ENCODE results near the gene PGGHG.
"Not testable (repeated sequence)": the region's sequence is repeated elsewhere in the genome, so short reads cannot be mapped to it uniquely, and the experiment has no call there.

PGGHG gene

DNA sequence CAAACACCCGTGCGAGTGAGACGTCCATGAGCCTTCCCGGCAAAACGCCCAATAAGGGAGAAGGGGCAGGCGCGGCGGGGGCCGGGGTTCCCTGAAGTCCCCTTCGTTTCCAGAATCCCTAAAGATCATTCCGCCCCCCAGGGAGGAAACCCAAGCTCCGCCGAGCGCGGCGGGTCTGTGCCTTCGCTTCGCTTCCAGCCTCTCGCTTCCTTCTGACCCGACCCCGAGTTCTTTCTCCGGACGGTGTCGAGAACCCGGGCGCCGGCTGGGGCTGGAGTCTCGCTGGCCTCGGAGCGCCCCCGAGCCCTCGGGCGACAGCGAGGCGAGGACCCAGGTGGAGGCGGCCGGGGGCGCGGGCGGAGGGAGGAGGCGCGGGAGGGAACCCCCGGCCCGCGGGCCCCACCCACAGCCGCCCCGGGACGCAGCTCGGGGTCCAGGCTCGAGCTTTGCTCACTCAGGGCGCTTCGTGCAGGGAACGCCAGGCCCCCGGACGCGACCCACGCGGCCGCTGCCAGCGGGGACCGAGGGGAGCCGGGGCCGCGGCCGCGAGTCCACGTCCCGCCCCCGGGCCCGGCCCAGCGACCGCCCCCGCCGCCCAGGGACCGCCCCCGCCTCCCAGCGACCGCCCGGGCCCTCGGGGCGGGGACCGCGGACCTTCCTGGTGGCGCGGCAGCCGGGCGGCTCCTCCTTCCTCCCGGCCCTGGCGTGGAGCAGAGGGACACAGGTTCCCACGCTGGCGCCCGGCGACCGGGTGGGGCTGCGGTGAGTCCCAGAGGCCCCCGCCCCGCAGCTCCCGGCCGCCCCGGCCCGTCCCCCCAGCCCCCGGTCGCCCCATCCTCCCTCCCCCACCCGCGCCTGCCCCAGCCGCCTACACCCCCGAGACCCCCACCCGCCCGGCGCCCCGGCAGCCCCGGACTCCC, at the start of gene PGGHG:
Gene PGGHG, plus strand, starts transcription at position 649 of the 920 bp plus-strand sequence. CDS start 691 bp downstream, outside the sequence.
- no peak for FAIRE-seq

DNA sequence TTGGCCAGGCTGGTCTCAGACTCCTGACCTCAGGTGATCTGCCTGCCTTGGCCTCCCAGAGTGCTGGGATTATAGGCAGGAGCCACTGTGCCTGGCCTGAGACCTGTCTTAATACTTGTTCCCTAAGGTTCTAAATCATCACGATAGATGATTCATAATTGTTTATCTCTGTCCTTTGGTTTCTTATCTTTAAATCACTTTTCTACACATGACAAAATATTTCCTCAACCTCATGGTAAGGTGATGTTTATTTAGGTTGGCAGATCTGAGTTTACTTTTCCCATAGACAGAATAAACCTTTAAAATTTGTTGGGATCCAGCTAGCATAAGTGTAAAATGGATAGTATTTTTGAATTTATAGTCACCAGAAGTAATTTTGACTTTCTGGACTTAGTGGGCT, 48.6 kb upstream of the PGGHG start:
- FAIRE-seq, result no peak

DNA sequence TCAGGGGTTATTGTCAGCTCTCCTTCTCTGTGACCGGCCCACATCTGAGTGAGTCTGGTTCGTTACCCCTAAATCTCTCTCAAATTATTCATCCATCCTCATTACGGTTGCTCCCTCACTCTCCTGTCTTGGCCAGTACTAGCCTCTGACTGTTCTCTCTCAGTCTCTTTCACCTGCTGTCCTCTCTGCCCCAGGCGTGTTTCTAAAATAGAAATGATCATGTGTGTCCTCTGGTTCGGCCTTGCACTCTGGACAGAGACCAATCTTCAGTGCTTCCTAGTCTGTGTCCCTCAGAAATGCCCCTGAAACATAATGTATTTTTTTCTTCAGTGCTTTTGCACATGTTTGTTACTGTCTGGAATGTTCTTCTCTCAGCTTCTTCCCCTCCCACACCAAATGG, 47.3 kb upstream of the PGGHG start:
- FAIRE-seq, result no peak

DNA sequence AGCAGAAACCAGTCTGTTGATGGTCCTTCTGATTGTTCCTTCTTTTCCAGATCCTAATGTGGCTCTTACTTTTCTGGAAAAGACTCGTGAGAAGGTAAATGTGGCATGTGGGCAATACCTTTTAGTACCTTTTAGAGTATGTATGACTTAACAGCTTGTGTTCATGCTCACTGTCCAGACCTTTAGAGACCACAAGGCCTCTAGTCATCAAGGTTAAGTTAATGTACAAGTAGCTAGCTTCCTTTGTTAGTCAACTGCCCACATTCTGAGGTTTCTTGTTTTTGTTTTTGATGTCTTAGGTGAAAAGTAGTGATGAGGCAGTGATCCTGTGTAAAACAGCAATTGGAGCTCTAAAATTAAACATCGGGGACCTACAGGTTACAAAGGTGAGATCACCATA, 44.5 kb upstream of the PGGHG start:
- no peak for FAIRE-seq

DNA sequence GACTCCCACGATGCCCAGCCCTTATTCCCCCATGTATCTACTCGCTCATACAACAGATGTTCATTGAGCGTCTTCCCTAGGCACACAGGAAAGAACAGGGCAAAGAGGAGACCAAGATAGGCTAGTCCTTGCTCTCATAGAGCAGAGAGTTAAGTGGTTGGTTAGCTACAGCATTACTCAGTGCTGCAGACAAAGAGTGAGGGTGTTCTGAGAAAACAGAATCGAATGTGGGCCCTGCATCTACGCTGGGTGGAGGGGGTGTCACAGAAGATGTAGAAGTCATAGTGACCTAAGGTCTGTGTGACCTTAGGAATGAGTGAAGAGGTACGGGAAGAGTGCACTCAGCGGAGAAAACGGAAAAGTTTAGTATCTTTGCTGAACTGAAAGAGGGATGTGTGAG, 39.9 kb upstream of the PGGHG start:
- no peak for FAIRE-seq

DNA sequence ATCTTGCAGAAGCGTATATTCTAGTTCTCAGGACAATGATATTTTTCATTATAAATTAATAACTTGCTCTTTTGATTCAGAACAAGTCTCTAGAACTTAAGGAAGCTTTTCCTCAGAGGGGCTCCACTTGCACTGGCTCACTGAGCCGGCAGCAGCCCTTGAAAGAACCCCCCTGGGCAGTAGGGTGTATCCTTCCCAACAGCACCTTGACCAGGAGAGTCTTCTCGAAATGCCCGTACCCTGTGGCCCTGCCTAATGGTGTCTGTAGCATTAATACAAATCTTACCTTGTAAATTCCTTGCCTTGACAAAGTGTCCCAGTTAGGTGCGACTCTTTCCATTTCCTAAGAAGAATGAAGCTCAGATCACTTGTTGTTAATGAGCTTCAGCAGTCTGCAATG, 38.7 kb upstream of the PGGHG start:
- FAIRE-seq, result no peak

DNA sequence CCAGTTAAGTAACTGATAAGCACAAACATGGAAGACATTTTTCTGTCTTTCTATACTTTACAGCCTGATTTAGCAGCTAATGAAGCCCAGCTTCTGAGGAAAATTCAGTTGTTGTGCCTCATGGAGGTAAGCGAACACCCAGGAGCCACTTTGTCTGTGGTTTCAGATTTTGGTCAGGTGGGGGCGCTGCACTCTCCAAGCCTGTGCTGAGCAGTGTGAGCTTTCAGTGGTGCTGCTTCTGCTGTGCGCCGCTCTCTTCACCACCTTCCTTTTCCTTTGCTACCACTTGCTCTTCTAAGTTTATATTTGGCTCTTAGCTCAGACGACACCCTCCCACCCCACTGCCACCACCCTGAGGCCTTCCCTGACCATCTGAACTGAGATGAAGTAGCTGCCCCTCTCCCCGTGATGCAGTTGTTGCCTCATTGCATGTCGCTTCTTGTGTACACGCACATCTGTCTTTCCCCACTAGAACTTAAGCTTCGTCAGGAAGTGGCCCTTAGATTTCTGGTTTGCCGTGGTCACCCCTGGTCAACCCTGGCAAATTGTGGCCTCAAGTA, 38.1 kb upstream of the PGGHG start:
- no peak for FAIRE-seq

DNA sequence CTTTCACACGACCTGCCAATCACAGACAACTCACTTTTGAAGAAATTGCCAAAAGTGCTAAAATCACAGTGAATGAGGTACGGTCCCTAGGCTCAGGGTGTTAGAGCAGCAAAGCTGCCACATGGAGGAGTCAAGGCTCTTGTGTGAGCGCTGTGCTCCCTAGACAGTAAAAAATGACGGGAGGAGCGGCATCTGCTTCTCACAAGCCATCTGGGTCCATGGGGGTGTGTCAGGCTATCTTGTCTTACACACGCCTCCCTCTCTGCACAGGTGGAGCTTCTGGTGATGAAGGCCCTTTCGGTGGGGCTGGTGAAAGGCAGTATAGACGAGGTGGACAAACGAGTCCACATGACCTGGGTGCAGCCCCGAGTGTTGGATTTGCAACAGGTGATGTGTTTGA, 37.4 kb upstream of the PGGHG start:
- FAIRE-seq, result no peak

DNA sequence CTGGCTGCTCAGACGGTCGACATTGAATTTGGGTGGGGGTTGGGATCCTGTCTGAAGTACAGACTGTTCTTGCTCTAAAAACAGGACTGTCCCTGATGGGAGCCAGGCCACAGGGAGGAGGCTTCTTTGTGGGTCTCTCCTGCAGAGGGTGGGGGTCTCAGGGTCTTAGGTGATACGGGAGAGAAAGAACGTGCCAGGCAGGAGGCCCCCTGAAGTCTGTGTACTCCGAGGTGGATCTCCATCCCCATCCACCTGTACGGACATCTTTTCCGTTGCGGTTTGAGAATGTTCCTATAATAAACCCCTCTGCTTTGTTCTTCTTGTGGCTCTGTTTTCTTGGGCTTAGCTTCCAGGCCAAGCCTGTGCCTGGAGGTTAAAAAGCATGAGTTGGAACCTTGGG, 36.3 kb upstream of the PGGHG start:
- no peak for FAIRE-seq

DNA sequence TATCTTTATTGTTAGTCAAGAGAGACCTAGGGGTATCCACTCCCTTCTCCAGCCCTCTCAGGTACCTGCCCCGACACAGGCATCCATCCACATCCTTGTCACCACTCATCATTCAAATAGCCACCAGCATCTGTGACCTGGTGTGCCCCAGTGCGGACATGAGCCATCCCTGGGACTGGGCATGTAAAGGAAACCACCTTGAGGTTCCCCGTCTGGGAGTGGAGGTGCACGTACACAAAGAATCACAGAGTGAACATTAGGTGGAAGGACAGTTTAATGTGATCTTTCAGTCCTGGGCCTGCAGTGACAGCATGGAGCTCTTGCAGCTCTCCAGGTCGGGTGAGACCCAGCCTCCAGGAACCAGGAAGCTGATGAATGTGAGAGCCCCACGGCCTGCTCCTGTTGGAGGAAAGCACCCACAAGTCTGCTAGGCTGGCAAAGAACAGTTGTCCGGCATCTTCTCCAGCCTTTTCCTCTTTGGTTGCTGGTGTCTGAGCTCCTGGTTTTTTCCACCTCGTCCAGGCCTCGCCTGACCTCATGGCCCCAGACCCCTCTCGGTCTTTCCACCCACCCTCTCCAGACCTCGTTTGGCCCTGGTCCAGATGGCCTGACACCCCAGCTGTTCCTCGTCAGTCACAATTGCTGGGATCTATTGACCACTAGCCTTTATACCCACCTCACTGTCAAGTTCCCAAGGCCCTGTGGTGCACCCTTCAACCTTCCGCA, 35.6 kb upstream of the PGGHG start:
- no peak for FAIRE-seq

DNA sequence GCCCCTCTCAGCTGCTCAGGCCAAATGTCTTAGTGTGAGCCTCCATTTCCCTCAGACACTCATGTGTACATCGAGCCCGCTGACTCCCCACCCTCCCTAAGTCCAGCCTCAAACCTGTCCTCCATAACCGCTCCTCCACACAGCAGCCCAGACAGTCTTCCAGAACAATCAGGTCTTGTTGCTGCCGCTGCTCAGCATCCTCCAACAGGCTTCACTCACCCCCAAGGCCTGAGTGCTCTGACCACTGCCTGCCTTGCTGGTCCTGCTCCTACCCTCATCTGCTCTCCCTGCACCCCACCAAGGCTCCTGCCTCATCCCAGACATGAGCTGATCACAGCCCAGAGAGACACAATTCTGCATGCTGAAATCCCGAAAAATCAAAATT, 35.0 kb upstream of the PGGHG start:
- no peak for FAIRE-seq

DNA sequence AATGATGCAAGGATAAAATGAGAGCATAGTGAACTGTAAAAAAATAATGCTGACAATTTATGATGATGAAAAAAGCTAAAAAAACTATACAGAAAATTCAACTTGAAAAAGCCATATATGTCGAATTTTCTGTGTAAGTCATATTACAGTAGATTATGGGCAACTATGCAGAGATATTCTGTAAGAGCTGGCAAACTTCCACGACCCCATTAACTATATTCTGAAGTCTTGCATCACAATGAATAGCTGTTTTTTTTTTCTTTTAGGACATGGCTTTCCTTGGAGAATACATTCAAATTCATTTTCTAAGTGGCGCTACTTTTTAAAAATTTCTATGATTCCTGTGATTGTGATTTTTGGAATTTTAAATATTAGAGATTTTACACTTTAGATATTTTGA, 33.8 kb upstream of the PGGHG start:
- no peak for FAIRE-seq

DNA sequence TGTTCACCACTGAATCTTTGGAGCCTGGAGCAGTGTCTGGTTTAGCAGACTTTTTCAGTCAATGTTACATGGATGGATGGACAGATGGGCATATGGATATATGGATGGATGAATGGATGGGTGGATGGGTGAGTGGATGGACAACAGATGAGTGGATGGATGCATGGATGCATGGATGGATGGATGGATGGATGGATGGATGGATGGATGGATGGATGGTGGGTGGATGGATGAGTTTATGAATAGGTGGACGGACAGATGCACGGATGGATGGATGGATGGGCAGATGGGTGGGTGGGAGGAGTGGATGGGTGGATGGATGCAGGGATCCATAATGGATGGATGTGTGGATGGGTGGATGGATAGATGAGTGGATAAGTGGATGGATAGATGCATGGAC, 33.1 kb upstream of the PGGHG start:
- FAIRE-seq, result no peak

DNA sequence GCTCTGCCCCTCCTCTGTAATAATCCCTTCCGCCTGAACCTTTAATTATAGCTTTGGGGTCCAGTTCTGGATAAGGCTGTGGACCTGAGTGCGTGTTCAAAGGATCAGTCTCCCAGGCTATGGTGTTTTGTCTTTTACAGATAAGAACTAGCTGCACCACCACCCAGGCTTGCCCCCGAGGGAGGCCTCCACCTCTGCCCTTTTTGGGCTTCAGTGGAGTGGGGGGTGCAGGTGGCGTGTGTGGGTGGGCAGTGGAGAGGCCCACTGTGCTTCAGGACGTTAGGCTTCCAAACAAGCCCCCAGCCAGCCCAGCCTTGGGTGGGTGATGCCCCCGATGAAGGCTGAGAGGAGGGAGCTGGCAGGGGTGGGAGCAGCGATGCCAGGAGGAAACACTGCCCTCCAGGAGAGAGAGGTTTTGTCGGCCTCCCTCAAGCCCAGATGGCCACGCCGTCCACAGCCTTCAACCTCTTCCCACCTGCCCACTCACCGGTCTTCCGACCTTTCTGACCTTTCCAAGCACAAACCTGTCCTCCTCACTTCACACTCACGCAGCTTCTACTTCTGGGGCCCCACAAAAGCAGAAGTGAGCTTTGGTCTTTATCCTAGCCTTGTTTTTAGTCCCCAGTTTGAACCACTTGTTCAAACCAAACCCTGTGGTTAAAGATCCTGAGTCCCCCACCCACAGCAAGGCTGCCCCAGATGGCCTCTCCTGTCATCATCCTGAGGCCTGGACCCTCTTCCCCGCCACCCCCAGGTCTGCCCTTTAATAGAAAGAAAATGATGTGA, 31.8 kb upstream of the PGGHG start:
- no peak for FAIRE-seq

DNA sequence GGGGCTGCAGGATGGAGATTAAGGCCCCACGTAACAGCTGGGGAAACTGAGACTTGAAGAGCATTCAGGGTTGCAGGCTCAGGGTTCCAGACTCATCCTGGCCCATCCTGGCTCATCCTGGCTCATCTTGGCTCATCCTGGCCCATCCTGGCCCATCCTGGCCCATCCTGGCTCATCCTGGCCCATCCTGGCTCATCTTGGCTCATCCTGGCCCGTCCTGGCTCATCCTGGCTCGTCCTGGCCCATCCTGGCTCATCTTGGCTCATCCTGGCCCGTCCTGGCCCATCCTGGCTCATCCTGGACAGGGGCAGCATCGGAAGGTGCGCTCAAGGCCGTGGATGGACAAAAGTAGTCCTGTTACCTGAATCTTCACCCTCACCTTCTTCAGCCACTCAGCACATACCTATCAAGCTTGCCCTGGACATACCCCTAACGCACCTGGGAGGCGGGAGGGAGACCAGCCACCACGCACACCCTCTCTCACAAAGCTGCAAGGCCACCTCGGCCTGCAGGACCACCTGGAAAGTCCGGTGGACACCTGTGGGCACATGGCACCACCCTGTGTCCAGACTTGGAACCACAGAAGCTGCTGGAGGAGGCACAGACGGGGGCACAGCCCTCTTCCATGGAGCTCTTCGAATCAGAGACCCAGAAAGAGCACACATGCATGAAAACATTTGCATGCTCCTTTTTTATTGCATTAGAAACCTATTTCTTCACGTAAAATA, 31.0 kb upstream of the PGGHG start:
- FAIRE-seq, result no peak

DNA sequence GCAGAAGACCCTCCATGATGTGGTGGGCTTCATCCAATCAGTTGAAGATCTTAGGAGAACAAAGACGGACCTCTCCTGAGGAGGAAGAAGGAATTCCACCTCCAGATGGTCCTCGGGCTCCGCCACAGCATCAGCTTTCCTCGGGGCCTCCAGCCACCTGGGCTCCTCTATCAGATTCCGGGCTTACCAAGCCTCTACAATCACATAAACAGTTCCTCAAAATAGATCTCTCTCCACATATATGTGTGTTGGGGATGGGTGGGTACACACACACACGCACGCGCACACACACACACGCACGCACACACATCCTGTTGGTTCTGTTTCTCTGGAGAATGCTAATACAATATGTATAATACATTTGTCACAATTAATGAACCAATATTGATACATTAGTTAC, 29.5 kb upstream of the PGGHG start:
- no peak for FAIRE-seq

DNA sequence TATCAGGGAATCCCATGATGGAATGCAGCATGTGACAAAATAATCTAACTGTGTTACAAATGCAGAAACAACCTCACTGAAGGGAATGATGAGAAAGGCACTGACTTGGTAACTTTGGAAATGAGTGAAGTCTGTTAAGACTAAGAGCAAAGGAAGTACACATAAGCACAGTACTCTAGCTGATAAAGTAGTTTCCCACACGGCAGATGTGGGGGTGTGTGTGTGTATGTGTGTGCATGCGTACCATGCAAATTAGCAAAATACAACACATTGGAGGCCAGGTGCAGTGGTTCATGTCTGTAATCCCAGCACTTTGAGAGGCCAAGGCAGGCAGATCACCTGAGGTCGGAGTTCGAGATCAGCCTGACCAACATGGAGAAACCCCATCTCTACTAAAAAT, 27.3 kb upstream of the PGGHG start:
- FAIRE-seq, result no peak

DNA sequence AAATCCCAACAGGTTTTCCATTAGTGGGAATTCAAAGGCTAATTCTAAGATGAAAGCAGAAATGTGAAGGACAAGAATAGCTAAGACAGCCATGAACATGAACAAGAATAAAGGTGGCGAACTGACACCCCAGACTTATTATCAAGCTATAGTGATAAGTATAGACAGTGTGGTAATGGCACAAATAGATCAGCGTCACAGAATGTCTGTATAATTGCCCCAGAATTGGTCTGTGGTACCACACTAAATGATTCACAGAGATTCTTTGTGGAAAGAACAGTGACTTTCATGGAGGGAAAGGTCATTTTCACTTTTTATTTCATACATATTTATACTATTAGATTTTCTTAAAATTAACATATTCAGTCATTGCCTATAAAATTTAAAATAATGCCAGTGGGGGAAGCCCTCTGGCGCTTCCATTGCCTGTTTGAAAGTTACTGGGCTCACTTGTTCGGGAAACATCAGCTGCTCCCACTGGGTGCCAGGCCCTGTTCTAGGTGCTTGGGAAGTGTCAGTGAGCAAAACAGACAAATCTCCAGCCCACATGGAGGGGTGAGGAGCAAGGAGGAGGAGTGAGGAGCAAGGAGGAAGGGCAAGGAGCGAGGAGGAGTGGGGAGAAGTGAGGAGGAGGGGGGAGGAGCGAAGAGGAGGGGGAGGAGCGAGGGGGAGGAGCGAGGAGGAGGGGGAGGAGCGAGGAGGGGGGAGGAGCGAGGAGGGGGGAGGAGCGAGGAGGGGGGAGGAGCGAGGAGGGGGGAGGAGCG, 22.1 kb upstream of the PGGHG start:
- FAIRE-seq, result no peak

DNA sequence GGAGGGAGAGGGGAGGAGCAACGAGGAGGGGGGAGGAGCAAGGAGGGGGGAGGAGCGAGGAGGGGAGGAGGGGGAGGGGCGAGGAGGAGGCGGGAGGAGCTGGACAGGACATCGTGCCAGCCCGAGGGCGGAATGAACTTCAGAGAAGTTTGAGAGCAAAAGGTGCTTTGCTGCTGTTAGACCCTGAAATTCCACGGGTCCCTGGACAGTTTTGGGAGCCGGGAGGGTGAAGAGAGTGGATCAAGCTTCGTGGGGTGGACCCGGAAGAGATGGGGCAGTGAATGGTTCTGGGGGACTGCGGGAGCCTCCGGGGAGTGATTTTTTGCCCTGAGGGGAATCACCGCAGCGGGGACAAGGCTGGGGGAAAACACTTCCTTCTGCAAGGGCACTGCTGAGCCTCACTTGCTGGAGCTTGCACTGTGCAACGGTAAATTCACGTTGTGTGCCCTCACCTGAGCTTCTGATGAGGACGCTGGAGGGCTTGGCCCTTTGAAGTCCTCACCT, 21.4 kb upstream of the PGGHG start:
- no peak for FAIRE-seq

DNA sequence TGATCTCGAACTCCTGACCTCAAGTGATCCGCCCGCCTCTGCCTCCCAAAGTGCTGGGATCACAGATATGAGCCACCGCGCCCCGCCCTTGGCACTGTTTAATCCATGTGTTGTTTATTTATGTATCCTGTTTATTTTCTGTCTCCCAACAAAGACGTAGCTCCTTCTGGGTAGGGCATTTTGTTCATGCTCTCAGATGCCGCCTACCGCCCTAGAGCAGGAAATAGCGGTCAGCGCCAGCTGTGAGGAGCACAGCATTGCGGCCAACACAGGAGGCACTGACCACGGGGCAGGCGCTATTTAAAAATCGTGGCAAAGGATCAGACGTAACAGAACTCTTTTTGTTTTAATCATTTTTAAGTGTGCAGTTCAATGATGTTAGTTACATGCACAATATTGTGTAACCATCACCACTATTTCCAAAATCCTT, 20.2 kb upstream of the PGGHG start:
- FAIRE-seq, result not testable (repeated sequence)

DNA sequence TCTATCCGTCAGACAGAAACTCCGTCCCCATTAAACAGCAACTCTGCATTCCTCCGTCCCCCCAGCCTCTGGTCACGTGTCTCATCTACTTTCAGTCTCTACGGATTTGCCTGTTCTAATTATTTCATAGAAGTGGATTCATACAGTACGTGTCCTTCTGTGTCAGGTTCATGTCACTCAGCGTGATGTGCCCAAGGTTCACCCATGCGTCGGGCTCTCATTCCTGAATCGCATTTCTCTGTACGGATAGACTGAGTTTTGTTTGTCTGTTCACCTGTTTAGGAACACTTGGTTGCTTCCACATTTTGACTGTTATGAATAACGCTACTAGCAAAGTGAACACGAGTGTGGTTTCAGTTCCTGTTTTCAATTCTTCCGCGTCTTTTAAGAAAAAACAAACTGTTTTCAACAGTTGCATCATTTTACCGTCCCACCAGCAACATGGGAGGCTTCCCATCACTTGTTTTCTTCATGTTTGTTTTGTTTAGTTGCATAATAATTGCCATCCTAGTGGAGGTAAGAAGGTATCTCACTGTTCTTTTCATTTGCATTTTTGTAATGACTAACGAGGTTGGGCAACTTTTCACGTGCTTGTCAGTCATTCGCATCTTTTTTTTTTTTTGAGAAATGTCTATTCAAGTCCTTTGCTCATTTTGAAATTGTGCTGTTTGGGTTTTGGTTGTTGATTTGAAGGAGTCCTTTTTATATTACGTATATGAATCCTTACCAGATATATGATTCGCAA, 19.6 kb upstream of the PGGHG start:
- FAIRE-seq, result no peak

All from TTC549 (cell line).